Kidney epithelial cell (primary cell): ENCODE data around the gene NRXN2. TPM values are rescaled to one million over a fixed set of nuclear protein-coding genes. Genes with fewer than 3 reads are reported as not detected.

Source experiments
- DNase-seq: peaks from one replicate; pipeline ENCODE4 v3.0.0-alpha.2; 2010; ENCODE audit warnings: low read depth
- H3K27me3 ChIP-seq: 2 replicates; pipeline ENCODE4 v1.6.0; 2011; ENCODE audit warnings: low read length; ENCODE audit not compliant: control insufficient read depth, insufficient read depth
- H3K36me3 ChIP-seq: 2 replicates; pipeline ENCODE4 v1.5.1; 2011; ENCODE audit warnings: low read length; ENCODE audit not compliant: control insufficient read depth, insufficient read depth
- H3K4me3 ChIP-seq: 2 replicates; pipeline ENCODE4 v1.5.1; 2011; ENCODE audit warnings: low read depth, mild to moderate bottlenecking, control low read depth, low read length
- total RNA-seq: library from RNA; depleted of rRNA; stranded (reverse); fragments of >200 nt; gene quantifications from 2 replicates; pipeline ENCODE4 v1.2.3, GENCODE V29; 2015
- TF ChIP-seq, protein P1 (sequence below): IDR thresholded peaks from 2 replicates; pipeline ENCODE4 v1.5.1; 2011; ENCODE audit warnings: mild to moderate bottlenecking, moderate library complexity, low read length, control low read depth, inconsistent platforms; ENCODE audit not compliant: insufficient read depth, poor library complexity, severe bottlenecking

NRXN2 gene
- total RNA-seq, 1 donor from 2014 or later = not detected

DNA sequence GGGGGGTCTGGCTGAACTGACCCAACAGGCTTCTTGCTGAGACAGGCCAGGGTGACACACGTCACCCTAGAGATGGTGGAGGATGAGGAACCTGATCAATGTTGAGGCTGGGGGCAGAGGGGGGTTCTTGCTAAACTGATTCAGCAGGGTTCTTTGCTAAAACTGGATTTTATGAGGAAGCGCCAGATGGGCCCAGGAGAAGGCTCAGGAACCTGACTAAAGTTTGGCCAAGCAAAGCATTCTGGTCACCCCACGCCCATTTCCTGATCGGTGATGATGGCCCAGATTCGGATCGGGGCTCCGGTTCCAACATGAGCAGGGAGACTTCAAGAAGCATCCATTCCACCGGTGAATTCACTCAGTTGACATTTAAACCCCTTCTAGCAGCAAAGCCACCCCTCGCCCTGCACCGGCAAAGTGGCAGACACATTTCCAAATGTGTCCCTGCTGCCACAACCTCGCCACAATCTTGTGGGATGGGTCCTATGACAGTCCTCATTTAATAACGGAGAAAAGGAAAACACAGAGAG, 166.2 kb downstream of the NRXN2 start:
- no peak for DNase-seq
- H3K4me3 ChIP-seq = no peak overlapping the region
- peaks cover 8% of the 10 kb centered on the region for H3K27me3 ChIP-seq
- H3K36me3 ChIP-seq = no peaks in the 10 kb centered on the region
- TF ChIP-seq, protein P1, sequence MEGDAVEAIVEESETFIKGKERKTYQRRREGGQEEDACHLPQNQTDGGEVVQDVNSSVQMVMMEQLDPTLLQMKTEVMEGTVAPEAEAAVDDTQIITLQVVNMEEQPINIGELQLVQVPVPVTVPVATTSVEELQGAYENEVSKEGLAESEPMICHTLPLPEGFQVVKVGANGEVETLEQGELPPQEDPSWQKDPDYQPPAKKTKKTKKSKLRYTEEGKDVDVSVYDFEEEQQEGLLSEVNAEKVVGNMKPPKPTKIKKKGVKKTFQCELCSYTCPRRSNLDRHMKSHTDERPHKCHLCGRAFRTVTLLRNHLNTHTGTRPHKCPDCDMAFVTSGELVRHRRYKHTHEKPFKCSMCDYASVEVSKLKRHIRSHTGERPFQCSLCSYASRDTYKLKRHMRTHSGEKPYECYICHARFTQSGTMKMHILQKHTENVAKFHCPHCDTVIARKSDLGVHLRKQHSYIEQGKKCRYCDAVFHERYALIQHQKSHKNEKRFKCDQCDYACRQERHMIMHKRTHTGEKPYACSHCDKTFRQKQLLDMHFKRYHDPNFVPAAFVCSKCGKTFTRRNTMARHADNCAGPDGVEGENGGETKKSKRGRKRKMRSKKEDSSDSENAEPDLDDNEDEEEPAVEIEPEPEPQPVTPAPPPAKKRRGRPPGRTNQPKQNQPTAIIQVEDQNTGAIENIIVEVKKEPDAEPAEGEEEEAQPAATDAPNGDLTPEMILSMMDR = no peak

Other genes with a start within 250 kb of the NRXN2 start
- not detected in 2 replicates for gene SLC22A11, start 167.3 kb downstream of the NRXN2 start, total RNA-seq
- gene SLC22A12, start 132.0 kb downstream of the NRXN2 start, total RNA-seq = not detected in 2 replicates
- gene RASGRP2, start 20.9 kb upstream of the NRXN2 start, total RNA-seq = 0.41 and 0.96 TPM in 2 replicates
- 0.17 and 0.27 TPM in 2 replicates for gene PYGM, start 36.8 kb upstream of the NRXN2 start, total RNA-seq
- gene SF1, start 55.3 kb upstream of the NRXN2 start, total RNA-seq = 194 and 216 TPM in 2 replicates
- 33.2 and 40.6 TPM in 2 replicates for gene MAP4K2, start 80.0 kb upstream of the NRXN2 start, total RNA-seq
- gene MEN1, start 87.4 kb upstream of the NRXN2 start, total RNA-seq = 24.6 and 28.5 TPM in 2 replicates
- gene CDC42BPG, start 121.5 kb upstream of the NRXN2 start, total RNA-seq = 10.7 and 12.8 TPM in 2 replicates
- gene EHD1, start 155.4 kb upstream of the NRXN2 start, total RNA-seq = 87.7 and 100 TPM in 2 replicates
- gene ATG2A, start 194.0 kb upstream of the NRXN2 start, total RNA-seq = 24.8 and 28.6 TPM in 2 replicates
- gene PPP2R5B, start 201.5 kb upstream of the NRXN2 start, total RNA-seq = 26.9 and 31.1 TPM in 2 replicates
- not detected in 2 replicates for gene GPHA2, start 212.7 kb upstream of the NRXN2 start, total RNA-seq
- gene MAJIN, start 248.9 kb upstream of the NRXN2 start, total RNA-seq = 0.17 and 0.68 TPM in 2 replicates